Psoas muscle (tissue), 8 donors: ENCODE results near the gene SART1. TPM values are rescaled to one million over a fixed set of nuclear protein-coding genes. Genes with fewer than 3 reads are reported as not detected.

Experiments
- ATAC-seq, 4 donors: fragments of 200-7000 bp; cut with Tn5 transposase; one replicate each; pipeline ENCODE4 v1.9.1; 2020; ENCODE audit warnings: moderate library complexity in 3 of 4, mild to moderate bottlenecking in 2 of 4
- DNase-seq, 2 donors: peaks; one replicate each; pipeline ENCODE4 v3.0.0-alpha.2; 2020
- H3K27ac ChIP-seq: fragments of 200-600 bp; one replicate; pipeline ENCODE4 v1.8.0; 2022
- H3K27me3 ChIP-seq, 3 donors: fragments of 200-600 bp in 1 of 3; one replicate each; pipeline versions ENCODE4 v1.6.1 to v1.8.0; 2013 to 2022; ENCODE audit warnings: low read length in 2 of 3, mild to moderate bottlenecking in 2 of 3, moderate library complexity in 1 of 3; ENCODE audit not compliant: insufficient read depth in 3 of 3
- H3K36me3 ChIP-seq, 2 donors: fragments of 200-600 bp in 1 of 2; one replicate each; pipeline versions ENCODE4 v1.6.1 to v1.8.0; 2013 to 2022; ENCODE audit warnings: low read depth in 1 of 2, mild to moderate bottlenecking in 1 of 2, moderate library complexity in 1 of 2; ENCODE audit not compliant: insufficient read depth in 1 of 2
- H3K4me1 ChIP-seq: fragments of 200-600 bp; one replicate; pipeline ENCODE4 v1.8.0; 2022
- H3K4me3 ChIP-seq: fragments of 200-600 bp; one replicate; pipeline ENCODE4 v1.8.0; 2022; ENCODE audit warnings: mild to moderate bottlenecking
- H3K9me3 ChIP-seq: fragments of 200-600 bp; one replicate; pipeline ENCODE4 v1.8.0; 2022
- CTCF ChIP-seq: fragments of 200-600 bp; IDR thresholded peaks from one replicate; pipeline ENCODE4 v1.8.0; 2022; ENCODE audit warnings: antibody characterized with exemption
- WGBS, 3 donors: extraction: QIAGEN DNeasy Blood & Tissue Kit; methylation state at CpG; one replicate each; pipeline versions ENCODE4 v1.1.6 to v1.1.7; 2013; 5-methylcytosine and 5-hydroxymethylcytosine counted together
- intact Hi-C, 2 donors: fragments of 100-400 bp; cut with DNase I; formaldehyde crosslinking; loops; one replicate each; pipeline versions ENCODE4 v1.11.0 to v1.14.2; 2022
- polyA plus RNA-seq, 3 donors: library from polyadenylated mRNA; stranded (reverse); fragments of 200-250 nt; gene quantifications; one replicate each; pipeline ENCODE4 v1.2.3, GENCODE V29; 2013
- total RNA-seq, 4 donors: library from RNA; stranded (reverse); fragmentation: NEBNext Ultra II Directional in 2 of 4; extraction: Animal tissue kit (Norgen Biotek cat#: 25700) in 2 of 4; gene quantifications; one replicate each; pipeline versions ENCODE4 v1.2.1 to v1.2.4, GENCODE V29; 2021 to 2023
- donor health status: healthy with polysubstance abuse.
- donor health status: DM: no; HTN: no; CAD: no; lungs with moderate emphysema.
- donor health status: Bipolar disorder and iron deficiency.
- donor health status: healthy.
- donor health status: DM: yes; HTN: yes; CAD: no.
- donor health status: DM: no; HTN: no; CAD: no.
- donor health status: DM: no; HTN: no; CAD: no.
- donor health status: DM: yes; HTN: yes; CAD: no.

Gene SART1
- total and polyA plus RNA-seq, 7 donors, result 36.3 to 58.7 (median 49.2) TPM

DNA sequence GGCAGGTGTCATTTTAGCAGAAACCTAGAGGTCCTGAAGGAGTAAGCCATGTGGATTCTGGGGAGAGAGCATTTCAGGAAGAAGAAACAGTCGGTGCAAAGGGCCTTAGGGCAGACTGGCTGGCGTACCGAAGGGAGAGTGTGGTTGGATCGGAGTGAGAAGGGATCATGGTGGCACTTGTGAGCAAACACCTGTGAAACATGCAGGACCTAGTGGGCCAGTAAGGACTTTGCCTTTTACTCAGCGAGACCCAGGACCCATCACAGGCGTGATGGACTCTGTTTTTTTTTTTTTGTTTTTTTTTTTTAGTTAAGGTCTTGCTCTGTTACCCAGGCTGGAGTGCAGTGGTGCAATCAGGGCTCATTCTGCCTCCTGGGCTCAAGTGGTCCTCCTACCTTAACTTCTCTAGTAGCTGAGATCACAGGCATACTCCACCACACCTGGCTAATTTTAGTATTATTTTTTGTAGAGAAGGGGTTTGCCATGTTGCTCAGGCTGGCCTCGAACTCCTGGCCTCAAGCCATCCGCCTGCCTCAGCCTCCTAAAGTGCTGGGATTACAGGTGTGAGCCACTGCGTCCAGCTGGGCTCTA is 19.7 kb upstream of the SART1 start:
- intact Hi-C loops, result no loop called here
- no peak overlapping the region for H3K4me3 ChIP-seq
- ATAC-seq, result no peak
- WGBS, 3 donors, result 74 to 76% (median 75%) methylated on average over 9 of the region's 9 CpGs
- no peak for TF ChIP-seq CTCF
- no peaks in the 10 kb centered on the region for H3K4me1 ChIP-seq
- no peak for DNase-seq
- peaks cover 0 to 6% (median 0%) of the 10 kb centered on the region in 3 donors for H3K27me3 ChIP-seq
- no peaks in the 10 kb centered on the region for H3K36me3 ChIP-seq
- no peak overlapping the region for H3K27ac ChIP-seq
- H3K9me3 ChIP-seq, result no peaks in the 10 kb centered on the region

GRCh38 chr11:65942531-65942930 is 19.0 kb upstream of the SART1 start:
- Histone ChIP-seq H3K9me3 (no peaks in the 10 kb centered on the region), H3K27ac (no peak overlapping the region), H3K27me3 (peaks cover 0 to under 1% (median 0%) of the 10 kb centered on the region in 3 donors), H3K4me1 (no peaks in the 10 kb centered on the region), H3K4me3 (no peak overlapping the region), H3K36me3 (no peaks in the 10 kb centered on the region)
- TF ChIP-seq CTCF, result no peak
- 80 to 84% (median 84%) methylated on average over 7 of the region's 7 CpGs for WGBS, 3 donors
- DNase-seq, result no peak
- no peak for ATAC-seq
- intact Hi-C loops, result no loop called here

DNA sequence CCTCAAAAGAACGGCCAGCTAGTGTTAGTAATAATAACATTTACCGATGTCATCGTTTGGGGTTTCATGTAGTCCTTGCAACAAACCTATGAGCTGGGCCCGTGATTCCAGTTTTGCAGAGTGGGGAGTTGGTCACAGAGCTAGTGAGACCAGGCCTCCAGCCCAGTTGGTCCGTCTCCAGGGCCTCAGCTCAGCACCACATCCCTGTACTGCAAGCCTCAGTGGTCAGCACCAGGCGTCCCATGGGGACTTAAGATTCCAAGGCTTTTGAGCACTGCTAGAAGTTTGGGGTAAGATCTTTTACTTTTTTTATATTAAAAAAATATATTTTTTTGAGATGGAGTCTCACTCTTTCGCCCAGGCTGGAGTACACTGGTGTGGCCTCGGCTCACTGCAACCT is 17.3 kb upstream of the SART1 start:
- H3K4me3 ChIP-seq, result no peak overlapping the region
- no peaks in the 10 kb centered on the region for H3K9me3 ChIP-seq
- ATAC-seq, result no peak
- H3K36me3 ChIP-seq, result no peaks in the 10 kb centered on the region
- no peak for DNase-seq
- intact Hi-C loops, result no loop called here
- H3K27me3 ChIP-seq, result peaks cover 0 to 4% (median 0%) of the 10 kb centered on the region in 3 donors
- no peaks in the 10 kb centered on the region for H3K4me1 ChIP-seq
- no peak for TF ChIP-seq CTCF
- 87 to 88% (median 88%) methylated on average over 8 of the region's 8 CpGs for WGBS, 3 donors
- no peak overlapping the region for H3K27ac ChIP-seq

DNA sequence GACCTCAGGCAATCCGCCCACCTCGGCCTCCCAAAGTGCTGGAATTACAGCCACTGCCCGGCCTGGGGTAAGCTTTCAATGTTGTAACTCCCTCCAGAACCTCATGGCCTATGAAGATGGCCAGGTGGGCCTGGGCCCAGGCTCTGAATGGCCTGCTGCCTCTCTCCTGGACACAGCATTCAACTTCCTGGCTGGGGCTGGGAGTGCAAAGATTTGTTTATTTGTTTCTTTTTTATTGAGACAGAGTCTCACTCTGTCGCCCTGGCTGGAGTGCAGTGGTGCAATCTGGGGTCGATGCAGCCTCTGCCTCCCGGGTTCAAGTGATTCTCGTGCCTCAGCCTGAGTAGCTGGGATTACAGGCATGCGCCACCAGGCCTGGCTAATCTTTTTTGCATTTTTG is 16.8 kb upstream of the SART1 start:
- Histone ChIP-seq H3K4me3 (no peak overlapping the region), H3K36me3 (no peaks in the 10 kb centered on the region), H3K4me1 (no peaks in the 10 kb centered on the region), H3K9me3 (no peaks in the 10 kb centered on the region), H3K27me3 (peaks cover 0 to 4% (median 0%) of the 10 kb centered on the region in 3 donors), H3K27ac (no peak overlapping the region)
- DNase-seq (no peak), ATAC-seq (no peak)
- no peak for TF ChIP-seq CTCF
- 71 to 78% (median 76%) methylated on average over 8 of the region's 8 CpGs for WGBS, 3 donors
- intact Hi-C loops, result no loop called here

DNA sequence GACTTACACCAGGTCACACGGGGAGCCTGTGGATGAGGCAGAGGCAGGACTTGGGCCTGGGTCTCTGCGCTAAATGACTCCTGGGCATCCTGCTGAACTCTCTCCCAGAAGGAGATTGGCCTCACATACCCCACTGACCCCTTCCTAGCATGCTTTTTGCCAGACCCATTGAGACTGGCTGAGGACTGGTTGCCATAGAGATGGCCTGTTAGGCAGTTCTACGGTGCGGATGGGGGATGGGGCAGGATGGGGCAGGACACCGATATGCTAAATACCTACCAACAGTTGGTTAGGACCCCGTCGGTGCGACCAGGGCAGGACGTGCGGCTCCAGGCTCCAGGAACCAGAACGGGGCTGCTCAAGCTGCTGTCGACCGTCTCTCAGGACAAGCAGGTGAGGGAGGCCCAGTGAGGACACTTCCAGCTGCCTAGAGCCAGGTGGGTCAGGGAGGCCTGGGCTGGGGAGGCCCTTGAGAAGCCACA is 16.1 kb upstream of the SART1 start, which contains the start of gene TSGA10IP:
TSS of gene TSGA10IP (plus strand) at position 51 of the 482 bp plus-strand sequence. CDS start at position 247, 196 bp downstream.
- intact Hi-C loops, result no loop called here
- no peak within 1 kb of the TSS for H3K27ac ChIP-seq
- H3K4me1 ChIP-seq, result no peaks in the 10 kb centered on the region
- no peaks in the 10 kb centered on the region for H3K36me3 ChIP-seq
- no peak for DNase-seq
- peaks cover 0 to 4% (median 0%) of the 10 kb centered on the region in 3 donors for H3K27me3 ChIP-seq
- no peak for ATAC-seq
- H3K4me3 ChIP-seq, result no peak within 1 kb of the TSS
- no peak for TF ChIP-seq CTCF
- 53 to 66% (median 58%) methylated on average over 13 of the region's 13 CpGs for WGBS, 3 donors
- no peaks in the 10 kb centered on the region for H3K9me3 ChIP-seq
